DOHH2 (cell line): ENCODE data around the gene ALDH6A1.

Experiments used
- CTCF ChIP-seq: fragments of 200-600 bp; sonication (generic); IDR thresholded peaks from one replicate; pipeline ENCODE4 v1.5.1; 2014; ENCODE audit warnings: antibody characterized with exemption, mild to moderate bottlenecking, low read depth, low read length; ENCODE audit not compliant: poor library complexity, severe bottlenecking
- EZH2phosphoT487 ChIP-seq: fragments of 200-600 bp; sonication (generic); IDR thresholded peaks from 2 replicates; pipeline ENCODE4 v1.6.1; 2017; ENCODE audit warnings: borderline replicate concordance, mild to moderate bottlenecking, antibody characterized with exemption, low read length, moderate library complexity, mixed read lengths

- no peak for TF ChIP-seq CTCF
- TF ChIP-seq EZH2phosphoT487, result no peak
These were observed 64.7 kb downstream of the ALDH6A1 start for GRCh38 chr14:74019408-74020137.
